Tibial artery (tissue), 4 donors: ENCODE measurements around the gene SCN2A.

Experiments used
- DNase-seq, 2 donors: peaks; one replicate each; pipeline ENCODE4 v3.0.0-alpha.2; 2019
- H3K27ac ChIP-seq, 2 donors: fragments of 200-600 bp; sonication (generic) in 1 of 2; 1 replicate in 1 of 2; 2 replicates in 1 of 2; pipeline ENCODE4 v1.5.1; 2018 to 2019; ENCODE audit warnings: mild to moderate bottlenecking in 1 of 2
- H3K27me3 ChIP-seq, 2 donors: fragments of 200-600 bp; sonication (generic) in 1 of 2; one replicate each; pipeline versions ENCODE4 v1.5.1 to v1.6.0; 2016 to 2019
- H3K36me3 ChIP-seq, 3 donors: fragments of 200-600 bp; sonication (generic) in 2 of 3; one replicate each; pipeline ENCODE4 v1.5.1; 2016 to 2019; ENCODE audit warnings: mild to moderate bottlenecking in 2 of 3
- H3K4me1 ChIP-seq, 4 donors: fragments of 200-600 bp; sonication (generic) in 2 of 4; 1 replicate in 3 of 4; 2 replicates in 1 of 4; pipeline ENCODE4 v1.5.1; 2016 to 2019
- H3K4me3 ChIP-seq, 2 donors: fragments of 200-600 bp; sonication (generic) in 1 of 2; 1 replicate in 1 of 2; 2 replicates in 1 of 2; pipeline ENCODE4 v1.5.1; 2018 to 2019; ENCODE audit warnings: mild to moderate bottlenecking in 2 of 2
- H3K9me3 ChIP-seq, 3 donors: fragments of 200-600 bp; sonication (generic) in 1 of 3; one replicate each; pipeline ENCODE4 v1.5.1; 2016 to 2019
- intact Hi-C: fragments of 100-400 bp; cut with DNase I; formaldehyde crosslinking; loops from one replicate; pipeline ENCODE4 v1.15.0; 2023; ENCODE audit warnings: low total_unique reads
- TF ChIP-seq, protein P1 (sequence below), 2 experiments: fragments of 200-600 bp in 1 of 2; fragments of 450-650 bp in 1 of 2; IDR thresholded peaks; one replicate each; pipeline ENCODE4 v1.5.1; 2017 to 2019; ENCODE audit warnings: antibody characterized with exemption in 2 of 2, mild to moderate bottlenecking in 1 of 2, moderate library complexity in 1 of 2

Gene SCN2A

DNA sequence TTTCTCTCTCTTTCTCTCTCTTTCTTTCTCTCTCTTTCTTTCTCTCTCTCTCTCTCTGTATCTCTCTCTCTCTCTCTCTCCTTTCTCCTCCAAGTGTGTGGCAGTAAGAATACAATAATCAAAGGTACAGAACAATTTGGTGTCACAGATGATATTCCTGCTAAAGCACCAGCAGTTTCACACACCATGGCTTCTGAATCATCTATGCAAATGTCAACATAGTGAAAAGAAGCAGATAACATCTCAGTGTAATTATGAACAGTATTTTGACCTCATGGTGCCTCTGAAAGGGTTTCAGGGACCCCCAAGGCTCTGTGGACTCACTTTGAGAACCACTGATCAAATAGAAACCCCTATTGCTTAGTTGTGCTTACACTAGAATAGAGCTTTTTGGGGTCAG, 191.8 kb downstream of the SCN2A start:
- H3K27me3 ChIP-seq, result no peaks in the 10 kb centered on the region
- H3K4me1 ChIP-seq, result no peaks in the 10 kb centered on the region
- no peaks in the 10 kb centered on the region for H3K36me3 ChIP-seq
- no peak overlapping the region for H3K27ac ChIP-seq
- intact Hi-C loops, result no loop called here
- no peak overlapping the region for H3K4me3 ChIP-seq
- TF ChIP-seq, protein P1, sequence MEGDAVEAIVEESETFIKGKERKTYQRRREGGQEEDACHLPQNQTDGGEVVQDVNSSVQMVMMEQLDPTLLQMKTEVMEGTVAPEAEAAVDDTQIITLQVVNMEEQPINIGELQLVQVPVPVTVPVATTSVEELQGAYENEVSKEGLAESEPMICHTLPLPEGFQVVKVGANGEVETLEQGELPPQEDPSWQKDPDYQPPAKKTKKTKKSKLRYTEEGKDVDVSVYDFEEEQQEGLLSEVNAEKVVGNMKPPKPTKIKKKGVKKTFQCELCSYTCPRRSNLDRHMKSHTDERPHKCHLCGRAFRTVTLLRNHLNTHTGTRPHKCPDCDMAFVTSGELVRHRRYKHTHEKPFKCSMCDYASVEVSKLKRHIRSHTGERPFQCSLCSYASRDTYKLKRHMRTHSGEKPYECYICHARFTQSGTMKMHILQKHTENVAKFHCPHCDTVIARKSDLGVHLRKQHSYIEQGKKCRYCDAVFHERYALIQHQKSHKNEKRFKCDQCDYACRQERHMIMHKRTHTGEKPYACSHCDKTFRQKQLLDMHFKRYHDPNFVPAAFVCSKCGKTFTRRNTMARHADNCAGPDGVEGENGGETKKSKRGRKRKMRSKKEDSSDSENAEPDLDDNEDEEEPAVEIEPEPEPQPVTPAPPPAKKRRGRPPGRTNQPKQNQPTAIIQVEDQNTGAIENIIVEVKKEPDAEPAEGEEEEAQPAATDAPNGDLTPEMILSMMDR (IDR thresholded peaks at IDR 0.05), result no peak
- no peak for DNase-seq
- H3K9me3 ChIP-seq, result no peaks in the 10 kb centered on the region

DNA sequence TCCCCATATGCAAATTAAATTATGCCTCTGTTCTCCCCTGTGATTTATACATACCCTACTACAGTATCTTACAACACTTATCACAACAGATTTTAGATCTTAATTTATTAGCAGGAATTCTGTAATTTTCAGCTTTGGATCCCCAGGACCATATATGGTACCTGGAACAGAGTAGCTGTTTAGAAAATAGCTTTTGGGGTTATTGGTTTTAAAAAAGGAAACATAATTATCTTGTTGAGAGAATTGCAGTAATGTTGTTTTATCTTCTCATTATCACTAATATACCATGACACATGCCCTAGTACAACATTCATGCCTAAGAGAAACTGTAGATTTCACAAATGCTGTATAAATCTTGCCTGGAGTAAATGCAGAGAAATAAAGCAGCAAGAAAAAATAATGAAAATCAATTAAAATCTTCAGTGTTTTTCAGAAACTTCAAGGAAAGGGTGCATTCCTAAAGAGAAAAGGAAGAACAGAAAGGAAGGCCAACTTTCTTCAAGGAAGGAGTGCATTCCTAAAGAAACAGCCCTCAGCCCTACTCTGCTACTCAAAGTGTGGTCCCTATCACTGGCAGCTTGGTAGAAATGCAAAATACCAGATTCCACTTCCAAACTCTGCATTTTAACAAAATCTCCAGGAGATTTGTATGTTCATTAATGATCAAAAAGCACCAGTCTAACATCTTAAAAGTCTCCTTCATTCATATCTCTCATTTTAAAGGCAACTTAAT, 193.2 kb downstream of the SCN2A start:
- no peak overlapping the region for H3K4me3 ChIP-seq
- H3K4me1 ChIP-seq, result no peaks in the 10 kb centered on the region
- H3K27ac ChIP-seq, result no peak overlapping the region
- intact Hi-C loops, result no loop called here
- H3K9me3 ChIP-seq, result no peaks in the 10 kb centered on the region
- H3K27me3 ChIP-seq, result no peaks in the 10 kb centered on the region
- DNase-seq, result no peak
- no peaks in the 10 kb centered on the region for H3K36me3 ChIP-seq
- TF ChIP-seq, protein P1 (IDR thresholded peaks at IDR 0.05), result no peak

DNA sequence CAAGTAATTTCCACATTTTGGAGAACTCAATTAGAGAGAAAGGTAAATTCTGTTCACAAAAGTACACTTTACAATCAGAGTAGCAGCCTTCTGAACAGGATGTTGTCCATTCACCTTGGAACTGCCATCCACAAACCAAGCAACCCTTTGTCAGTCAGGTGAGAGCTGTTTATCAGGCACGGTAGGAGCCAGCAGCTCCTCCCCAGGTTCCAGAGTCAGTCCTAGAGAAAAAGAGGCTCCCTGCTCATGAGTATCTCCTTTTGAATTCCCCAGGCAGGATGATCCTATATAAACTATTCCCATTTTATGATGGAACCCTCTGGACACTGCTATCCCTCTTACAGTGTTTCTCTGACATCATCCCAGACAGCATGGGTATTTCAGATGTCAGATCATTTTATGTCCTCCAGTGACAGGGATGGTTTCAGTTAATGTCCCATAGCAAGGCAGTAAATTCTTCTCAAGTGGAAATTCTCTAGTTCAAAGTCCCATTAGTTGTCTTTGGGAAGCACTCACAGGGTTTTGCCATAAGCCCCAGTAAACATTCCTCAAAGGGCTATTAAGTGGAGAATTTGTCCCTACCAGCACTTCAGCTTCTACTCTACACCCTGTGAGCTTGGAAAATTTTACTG, 195.8 kb downstream of the SCN2A start:
- Histone ChIP-seq H3K4me3 (no peak overlapping the region), H3K27ac (no peak overlapping the region), H3K36me3 (no peaks in the 10 kb centered on the region), H3K9me3 (no peaks in the 10 kb centered on the region), H3K4me1 (no peaks in the 10 kb centered on the region), H3K27me3 (no peaks in the 10 kb centered on the region)
- intact Hi-C loops, result no loop called here
- TF ChIP-seq, protein P1 (IDR thresholded peaks at IDR 0.05), result no peak
- DNase-seq, result no peak

DNA sequence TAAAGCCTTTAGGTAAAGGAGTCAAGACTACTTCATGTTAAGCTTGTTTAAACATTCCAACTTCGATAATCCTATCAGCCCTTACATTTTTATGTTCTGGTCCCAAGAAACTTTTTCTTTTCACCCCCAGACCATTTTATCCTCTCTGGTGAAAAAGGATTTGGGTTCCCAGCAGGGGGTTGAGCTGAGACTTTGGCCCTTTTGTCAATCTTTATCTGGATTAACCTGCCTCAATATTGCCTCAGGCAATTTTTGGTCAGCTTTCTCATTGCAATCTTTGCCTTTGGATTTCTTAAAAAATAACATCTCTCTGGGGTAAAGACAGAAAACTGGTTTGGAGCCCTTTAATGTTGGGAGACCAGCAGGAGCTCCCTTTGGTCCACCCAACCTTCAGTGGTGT, 196.4 kb downstream of the SCN2A start:
- no peaks in the 10 kb centered on the region for H3K4me1 ChIP-seq
- H3K4me3 ChIP-seq, result no peak overlapping the region
- no peaks in the 10 kb centered on the region for H3K36me3 ChIP-seq
- TF ChIP-seq, protein P1 (IDR thresholded peaks at IDR 0.05), result no peak
- no peaks in the 10 kb centered on the region for H3K9me3 ChIP-seq
- no peaks in the 10 kb centered on the region for H3K27me3 ChIP-seq
- DNase-seq, result no peak
- H3K27ac ChIP-seq, result no peak overlapping the region
- intact Hi-C loops, result no loop called here

DNA sequence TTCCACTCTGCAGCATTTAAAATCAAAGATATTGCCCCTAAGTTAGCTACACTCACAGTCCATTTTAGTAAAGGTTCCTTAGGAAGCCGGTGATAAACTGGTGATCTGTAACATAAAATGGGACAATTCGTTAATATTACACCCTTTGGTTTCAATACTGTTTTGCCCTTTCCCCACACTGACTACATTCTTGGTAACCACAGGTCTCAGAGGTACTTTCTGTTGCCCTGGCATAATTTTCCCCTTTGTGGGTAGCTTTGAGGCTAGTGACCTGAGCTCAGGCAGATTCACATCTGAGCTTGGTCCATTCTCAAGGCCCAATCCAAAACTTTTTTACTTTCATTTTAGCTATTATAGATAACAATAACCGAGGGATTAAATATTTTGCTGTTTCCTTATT, 197.3 kb downstream of the SCN2A start:
- H3K36me3 ChIP-seq, result no peaks in the 10 kb centered on the region
- TF ChIP-seq, protein P1 (IDR thresholded peaks at IDR 0.05), result no peak
- H3K4me1 ChIP-seq, result no peaks in the 10 kb centered on the region

More for the DNA sequence above, 197.3 kb downstream of the SCN2A start:
- intact Hi-C loops, result no loop called here
- Histone ChIP-seq H3K9me3 (no peaks in the 10 kb centered on the region), H3K27me3 (no peaks in the 10 kb centered on the region), H3K27ac (no peak overlapping the region), H3K4me3 (no peak overlapping the region)
- no peak for DNase-seq
